GM23338 (cell line): ENCODE data around the gene PLA2G2E. TPM values are rescaled to one million over a fixed set of nuclear protein-coding genes. Genes with fewer than 3 reads are reported as not detected.

Experiments
- ATAC-seq: fragments of 200-7000 bp; cut with Tn5 transposase; 3 replicates; pipeline ENCODE4 v1.9.1; 2020
- DNase-seq: peaks from one replicate; pipeline ENCODE4 v3.0.0-alpha.2; 2015; ENCODE audit warnings: low spot score
- H2AFZ ChIP-seq: fragments of 200-600 bp; sonication (generic); 2 replicates; pipeline ENCODE4 v1.8.0; 2016; ENCODE audit warnings: antibody characterized with exemption, mild to moderate bottlenecking, moderate library complexity
- H3F3A ChIP-seq: fragments of 200-600 bp; sonication (generic); replicated peaks from 2 replicates; pipeline ENCODE4 v1.8.0; 2017; ENCODE audit warnings: antibody characterized with exemption, mixed run types, low read depth
- H3K27ac ChIP-seq: fragments of 200-600 bp; sonication (generic); 2 replicates; pipeline ENCODE4 v1.6.1; 2016; ENCODE audit warnings: low read depth
- H3K27me3 ChIP-seq: fragments of 200-600 bp; sonication (generic); 2 replicates; pipeline ENCODE4 v1.8.0; 2016; ENCODE audit warnings: mild to moderate bottlenecking, mixed run types, moderate library complexity; ENCODE audit not compliant: insufficient read depth
- H3K36me3 ChIP-seq: fragments of 200-600 bp; sonication (generic); 2 replicates; pipeline ENCODE4 v1.8.0; 2016; ENCODE audit warnings: mild to moderate bottlenecking; ENCODE audit not compliant: insufficient read depth
- H3K4me1 ChIP-seq: fragments of 200-600 bp; sonication (generic); 2 replicates; pipeline ENCODE4 v1.8.0; 2016; ENCODE audit warnings: mild to moderate bottlenecking, moderate library complexity; ENCODE audit not compliant: insufficient read depth
- H3K4me2 ChIP-seq: fragments of 200-600 bp; sonication (generic); 2 replicates; pipeline ENCODE4 v1.7.1; 2017; ENCODE audit warnings: mixed run types
- H3K4me3 ChIP-seq: fragments of 200-600 bp; sonication (generic); 2 replicates; pipeline ENCODE4 v1.6.1; 2016; ENCODE audit warnings: mixed run types
- H3K79me2 ChIP-seq: fragments of 200-600 bp; sonication (generic); replicated peaks from 2 replicates; pipeline ENCODE4 v1.8.0; 2017; ENCODE audit warnings: mild to moderate bottlenecking; ENCODE audit not compliant: insufficient read depth
- H3K9me2 ChIP-seq: fragments of 200-600 bp; sonication (generic); 2 replicates; pipeline ENCODE4 v1.8.0; 2017; ENCODE audit not compliant: insufficient read depth
- H4K20me1 ChIP-seq: fragments of 200-600 bp; sonication (generic); replicated peaks from 2 replicates; pipeline ENCODE4 v1.8.0; 2017; ENCODE audit warnings: mild to moderate bottlenecking; ENCODE audit not compliant: insufficient read depth
- H3K27ac Mint-ChIP-seq: 2 replicates; pipeline ENCODE4 v1.8.0; 2020; ENCODE audit warnings: inconsistent platforms, mild to moderate bottlenecking, moderate library complexity, mixed read lengths
- H3K27me3 Mint-ChIP-seq: 3 replicates; pipeline ENCODE4 v1.8.0; 2022; ENCODE audit warnings: low read depth, mild to moderate bottlenecking, moderate library complexity, mixed read lengths, inconsistent platforms; ENCODE audit not compliant: insufficient read depth, poor library complexity
- H3K36me3 Mint-ChIP-seq: 3 replicates; pipeline ENCODE4 v1.8.0; 2021; ENCODE audit warnings: low read depth, mild to moderate bottlenecking, inconsistent platforms, moderate library complexity, mixed read lengths
- H3K4me1 Mint-ChIP-seq: 3 replicates; pipeline ENCODE4 v1.8.0; 2020; ENCODE audit warnings: mild to moderate bottlenecking, inconsistent platforms, mixed read lengths
- H3K4me3 Mint-ChIP-seq: 3 replicates; pipeline ENCODE4 v1.8.0; 2021; ENCODE audit warnings: moderate library complexity, mild to moderate bottlenecking, inconsistent platforms, mixed read lengths
- H3K9me3 Mint-ChIP-seq: 3 replicates; pipeline ENCODE4 v1.8.0; 2020; ENCODE audit warnings: moderate library complexity, mild to moderate bottlenecking, inconsistent platforms, mixed read lengths
- CREB1 ChIP-seq: fragments of 250-450 bp; sonication (Bioruptor Pico); IDR thresholded peaks from 2 replicates; pipeline ENCODE4 v1.5.0; 2020; ENCODE audit warnings: low read depth, mild to moderate bottlenecking, moderate library complexity
- EZH2phosphoT487 ChIP-seq: fragments of 200-600 bp; sonication (generic); IDR thresholded peaks from one replicate; pipeline ENCODE4 v1.8.1; 2018; ENCODE audit warnings: antibody characterized with exemption; ENCODE audit not compliant: unreplicated experiment
- JUNB ChIP-seq: IDR thresholded peaks from one replicate; pipeline ENCODE4 v1.6.1; 2016; ENCODE audit warnings: antibody characterized with exemption; ENCODE audit not compliant: unreplicated experiment
- NANOG ChIP-seq: IDR thresholded peaks from 2 replicates; pipeline ENCODE4 v1.6.1; 2016; ENCODE audit warnings: antibody characterized with exemption, borderline replicate concordance
- POLR2AphosphoS5 ChIP-seq: IDR thresholded peaks from 2 replicates; pipeline ENCODE4 v1.6.1; 2016; ENCODE audit warnings: antibody characterized with exemption, low read depth
- ZNF114 ChIP-seq: fragments of 250-450 bp; sonication (Bioruptor Pico); IDR thresholded peaks from 2 replicates; pipeline ENCODE4 v1.5.0; 2020; ENCODE audit warnings: mild to moderate bottlenecking, moderate library complexity
- ZNF331 ChIP-seq: fragments of 250-450 bp; sonication (Bioruptor Pico); IDR thresholded peaks from 2 replicates; pipeline ENCODE4 v1.5.0; 2020; ENCODE audit warnings: low read depth, mild to moderate bottlenecking, moderate library complexity
- polyA plus RNA-seq: library from polyadenylated mRNA; unstranded; fragments of >200 nt; fragmentation: Nextera tagmentation; extraction: Ambion mirVana; gene quantifications from 2 replicates; pipeline ENCODE4 v1.2.1, GENCODE V29; 2016
- total RNA-seq: library from RNA; depleted of rRNA; stranded (reverse); fragments of >200 nt; shearing (Covaris generic); gene quantifications from 2 replicates; pipeline ENCODE4 v1.2.3, GENCODE V29; 2014
- TF ChIP-seq, protein P1 (sequence below): fragments of 250-450 bp; sonication (Bioruptor Pico); IDR thresholded peaks from 2 replicates; pipeline ENCODE4 v1.5.0; 2020; ENCODE audit warnings: mild to moderate bottlenecking, moderate library complexity
- TF ChIP-seq, protein P2 (sequence below), 2 experiments: fragments of 200-600 bp in 1 of 2; sonication (generic) in 1 of 2; conservative IDR thresholded peaks; 2 replicates each; pipeline versions ENCODE4 v1.5.1 to v1.6.1; 2016 to 2017; ENCODE audit warnings: antibody characterized with exemption in 2 of 2, low read depth in 2 of 2, mild to moderate bottlenecking in 2 of 2, moderate library complexity in 1 of 2
- TF ChIP-seq, protein P3 (sequence below): IDR thresholded peaks from 2 replicates; pipeline ENCODE4 v1.6.1; 2016; ENCODE audit warnings: antibody characterized with exemption
- TF ChIP-seq, protein P4 (sequence below): IDR thresholded peaks from one replicate; pipeline ENCODE4 v1.6.1; 2018; ENCODE audit warnings: antibody characterized with exemption; ENCODE audit not compliant: unreplicated experiment

Gene PLA2G2E
- total and polyA plus RNA-seq, 2 experiments from 2014 or later, result not detected

DNA sequence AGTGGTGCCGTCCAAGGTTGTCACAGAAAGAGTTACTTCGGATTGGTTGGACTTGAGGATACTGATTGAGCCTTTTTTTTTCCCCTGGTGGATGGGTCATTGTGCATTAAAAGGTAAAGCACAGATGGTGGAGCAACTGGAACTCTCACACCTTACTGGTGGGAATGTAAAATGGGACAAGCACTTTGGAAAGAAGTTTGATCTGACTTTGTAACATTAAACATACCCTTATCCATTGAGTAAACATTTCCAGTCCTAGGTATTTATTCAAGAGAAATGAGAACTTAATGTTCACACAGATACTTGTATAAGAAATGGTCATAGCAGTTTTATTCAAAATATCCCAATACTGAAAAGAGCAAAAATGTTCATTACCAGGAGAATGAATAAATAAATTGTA, 41.1 kb upstream of the PLA2G2E start:
- no peaks in the 10 kb centered on the region for H3F3A ChIP-seq
- no peak overlapping the region for H3K4me2 ChIP-seq
- H2AFZ ChIP-seq, result no peak overlapping the region
- H3K9me2 ChIP-seq, result no peaks in the 10 kb centered on the region
- H3K36me3 ChIP-seq, result no peaks in the 10 kb centered on the region
- Mint-ChIP-seq H3K36me3 (peaks cover 4% of the 10 kb centered on the region; the same call in 1 of the 3 replicates), H3K27ac (no peak overlapping the region), H3K4me1 (peaks cover 12% of the 10 kb centered on the region), H3K4me3 (no peak overlapping the region), H3K27me3 (peaks cover 5% of the 10 kb centered on the region), H3K9me3 (peaks cover 10% of the 10 kb centered on the region)
- TF ChIP-seq EZH2phosphoT487 (no peak), CREB1 (CRISPR knock-in tag) (no peak), ZNF114 (CRISPR knock-in tag) (no peak), POLR2AphosphoS5 (no peak), JUNB (no peak), ZNF331 (no peak), NANOG (no peak)
- TF ChIP-seq, protein P1, sequence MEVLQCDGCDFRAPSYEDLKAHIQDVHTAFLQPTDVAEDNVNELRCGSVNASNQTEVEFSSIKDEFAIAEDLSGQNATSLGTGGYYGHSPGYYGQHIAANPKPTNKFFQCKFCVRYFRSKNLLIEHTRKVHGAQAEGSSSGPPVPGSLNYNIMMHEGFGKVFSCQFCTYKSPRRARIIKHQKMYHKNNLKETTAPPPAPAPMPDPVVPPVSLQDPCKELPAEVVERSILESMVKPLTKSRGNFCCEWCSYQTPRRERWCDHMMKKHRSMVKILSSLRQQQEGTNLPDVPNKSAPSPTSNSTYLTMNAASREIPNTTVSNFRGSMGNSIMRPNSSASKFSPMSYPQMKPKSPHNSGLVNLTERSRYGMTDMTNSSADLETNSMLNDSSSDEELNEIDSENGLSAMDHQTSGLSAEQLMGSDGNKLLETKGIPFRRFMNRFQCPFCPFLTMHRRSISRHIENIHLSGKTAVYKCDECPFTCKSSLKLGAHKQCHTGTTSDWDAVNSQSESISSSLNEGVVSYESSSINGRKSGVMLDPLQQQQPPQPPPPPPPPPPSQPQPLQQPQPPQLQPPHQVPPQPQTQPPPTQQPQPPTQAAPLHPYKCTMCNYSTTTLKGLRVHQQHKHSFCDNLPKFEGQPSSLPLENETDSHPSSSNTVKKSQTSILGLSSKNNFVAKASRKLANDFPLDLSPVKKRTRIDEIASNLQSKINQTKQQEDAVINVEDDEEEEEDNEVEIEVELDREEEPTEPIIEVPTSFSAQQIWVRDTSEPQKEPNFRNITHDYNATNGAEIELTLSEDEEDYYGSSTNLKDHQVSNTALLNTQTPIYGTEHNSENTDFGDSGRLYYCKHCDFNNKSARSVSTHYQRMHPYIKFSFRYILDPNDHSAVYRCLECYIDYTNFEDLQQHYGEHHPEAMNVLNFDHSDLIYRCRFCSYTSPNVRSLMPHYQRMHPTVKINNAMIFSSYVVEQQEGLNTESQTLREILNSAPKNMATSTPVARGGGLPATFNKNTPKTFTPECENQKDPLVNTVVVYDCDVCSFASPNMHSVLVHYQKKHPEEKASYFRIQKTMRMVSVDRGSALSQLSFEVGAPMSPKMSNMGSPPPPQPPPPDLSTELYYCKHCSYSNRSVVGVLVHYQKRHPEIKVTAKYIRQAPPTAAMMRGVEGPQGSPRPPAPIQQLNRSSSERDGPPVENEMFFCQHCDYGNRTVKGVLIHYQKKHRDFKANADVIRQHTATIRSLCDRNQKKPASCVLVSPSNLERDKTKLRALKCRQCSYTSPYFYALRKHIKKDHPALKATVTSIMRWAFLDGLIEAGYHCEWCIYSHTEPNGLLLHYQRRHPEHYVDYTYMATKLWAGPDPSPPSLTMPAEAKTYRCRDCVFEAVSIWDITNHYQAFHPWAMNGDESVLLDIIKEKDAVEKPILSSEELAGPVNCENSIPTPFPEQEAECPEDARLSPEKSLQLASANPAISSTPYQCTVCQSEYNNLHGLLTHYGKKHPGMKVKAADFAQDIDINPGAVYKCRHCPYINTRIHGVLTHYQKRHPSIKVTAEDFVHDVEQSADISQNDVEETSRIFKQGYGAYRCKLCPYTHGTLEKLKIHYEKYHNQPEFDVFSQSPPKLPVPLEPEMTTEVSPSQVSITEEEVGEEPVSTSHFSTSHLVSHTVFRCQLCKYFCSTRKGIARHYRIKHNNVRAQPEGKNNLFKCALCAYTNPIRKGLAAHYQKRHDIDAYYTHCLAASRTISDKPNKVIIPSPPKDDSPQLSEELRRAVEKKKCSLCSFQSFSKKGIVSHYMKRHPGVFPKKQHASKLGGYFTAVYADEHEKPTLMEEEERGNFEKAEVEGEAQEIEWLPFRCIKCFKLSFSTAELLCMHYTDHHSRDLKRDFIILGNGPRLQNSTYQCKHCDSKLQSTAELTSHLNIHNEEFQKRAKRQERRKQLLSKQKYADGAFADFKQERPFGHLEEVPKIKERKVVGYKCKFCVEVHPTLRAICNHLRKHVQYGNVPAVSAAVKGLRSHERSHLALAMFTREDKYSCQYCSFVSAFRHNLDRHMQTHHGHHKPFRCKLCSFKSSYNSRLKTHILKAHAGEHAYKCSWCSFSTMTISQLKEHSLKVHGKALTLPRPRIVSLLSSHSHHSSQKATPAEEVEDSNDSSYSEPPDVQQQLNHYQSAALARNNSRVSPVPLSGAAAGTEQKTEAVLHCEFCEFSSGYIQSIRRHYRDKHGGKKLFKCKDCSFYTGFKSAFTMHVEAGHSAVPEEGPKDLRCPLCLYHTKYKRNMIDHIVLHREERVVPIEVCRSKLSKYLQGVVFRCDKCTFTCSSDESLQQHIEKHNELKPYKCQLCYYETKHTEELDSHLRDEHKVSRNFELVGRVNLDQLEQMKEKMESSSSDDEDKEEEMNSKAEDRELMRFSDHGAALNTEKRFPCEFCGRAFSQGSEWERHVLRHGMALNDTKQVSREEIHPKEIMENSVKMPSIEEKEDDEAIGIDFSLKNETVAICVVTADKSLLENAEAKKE, result no peak
- TF ChIP-seq, protein P2, sequence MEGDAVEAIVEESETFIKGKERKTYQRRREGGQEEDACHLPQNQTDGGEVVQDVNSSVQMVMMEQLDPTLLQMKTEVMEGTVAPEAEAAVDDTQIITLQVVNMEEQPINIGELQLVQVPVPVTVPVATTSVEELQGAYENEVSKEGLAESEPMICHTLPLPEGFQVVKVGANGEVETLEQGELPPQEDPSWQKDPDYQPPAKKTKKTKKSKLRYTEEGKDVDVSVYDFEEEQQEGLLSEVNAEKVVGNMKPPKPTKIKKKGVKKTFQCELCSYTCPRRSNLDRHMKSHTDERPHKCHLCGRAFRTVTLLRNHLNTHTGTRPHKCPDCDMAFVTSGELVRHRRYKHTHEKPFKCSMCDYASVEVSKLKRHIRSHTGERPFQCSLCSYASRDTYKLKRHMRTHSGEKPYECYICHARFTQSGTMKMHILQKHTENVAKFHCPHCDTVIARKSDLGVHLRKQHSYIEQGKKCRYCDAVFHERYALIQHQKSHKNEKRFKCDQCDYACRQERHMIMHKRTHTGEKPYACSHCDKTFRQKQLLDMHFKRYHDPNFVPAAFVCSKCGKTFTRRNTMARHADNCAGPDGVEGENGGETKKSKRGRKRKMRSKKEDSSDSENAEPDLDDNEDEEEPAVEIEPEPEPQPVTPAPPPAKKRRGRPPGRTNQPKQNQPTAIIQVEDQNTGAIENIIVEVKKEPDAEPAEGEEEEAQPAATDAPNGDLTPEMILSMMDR (conservative IDR thresholded peaks at IDR 0.05; ENCODE audit: low read depth in 2 of 2), result no peak
- TF ChIP-seq, protein P3, sequence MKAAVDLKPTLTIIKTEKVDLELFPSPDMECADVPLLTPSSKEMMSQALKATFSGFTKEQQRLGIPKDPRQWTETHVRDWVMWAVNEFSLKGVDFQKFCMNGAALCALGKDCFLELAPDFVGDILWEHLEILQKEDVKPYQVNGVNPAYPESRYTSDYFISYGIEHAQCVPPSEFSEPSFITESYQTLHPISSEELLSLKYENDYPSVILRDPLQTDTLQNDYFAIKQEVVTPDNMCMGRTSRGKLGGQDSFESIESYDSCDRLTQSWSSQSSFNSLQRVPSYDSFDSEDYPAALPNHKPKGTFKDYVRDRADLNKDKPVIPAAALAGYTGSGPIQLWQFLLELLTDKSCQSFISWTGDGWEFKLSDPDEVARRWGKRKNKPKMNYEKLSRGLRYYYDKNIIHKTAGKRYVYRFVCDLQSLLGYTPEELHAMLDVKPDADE, result no peak
- TF ChIP-seq, protein P4, sequence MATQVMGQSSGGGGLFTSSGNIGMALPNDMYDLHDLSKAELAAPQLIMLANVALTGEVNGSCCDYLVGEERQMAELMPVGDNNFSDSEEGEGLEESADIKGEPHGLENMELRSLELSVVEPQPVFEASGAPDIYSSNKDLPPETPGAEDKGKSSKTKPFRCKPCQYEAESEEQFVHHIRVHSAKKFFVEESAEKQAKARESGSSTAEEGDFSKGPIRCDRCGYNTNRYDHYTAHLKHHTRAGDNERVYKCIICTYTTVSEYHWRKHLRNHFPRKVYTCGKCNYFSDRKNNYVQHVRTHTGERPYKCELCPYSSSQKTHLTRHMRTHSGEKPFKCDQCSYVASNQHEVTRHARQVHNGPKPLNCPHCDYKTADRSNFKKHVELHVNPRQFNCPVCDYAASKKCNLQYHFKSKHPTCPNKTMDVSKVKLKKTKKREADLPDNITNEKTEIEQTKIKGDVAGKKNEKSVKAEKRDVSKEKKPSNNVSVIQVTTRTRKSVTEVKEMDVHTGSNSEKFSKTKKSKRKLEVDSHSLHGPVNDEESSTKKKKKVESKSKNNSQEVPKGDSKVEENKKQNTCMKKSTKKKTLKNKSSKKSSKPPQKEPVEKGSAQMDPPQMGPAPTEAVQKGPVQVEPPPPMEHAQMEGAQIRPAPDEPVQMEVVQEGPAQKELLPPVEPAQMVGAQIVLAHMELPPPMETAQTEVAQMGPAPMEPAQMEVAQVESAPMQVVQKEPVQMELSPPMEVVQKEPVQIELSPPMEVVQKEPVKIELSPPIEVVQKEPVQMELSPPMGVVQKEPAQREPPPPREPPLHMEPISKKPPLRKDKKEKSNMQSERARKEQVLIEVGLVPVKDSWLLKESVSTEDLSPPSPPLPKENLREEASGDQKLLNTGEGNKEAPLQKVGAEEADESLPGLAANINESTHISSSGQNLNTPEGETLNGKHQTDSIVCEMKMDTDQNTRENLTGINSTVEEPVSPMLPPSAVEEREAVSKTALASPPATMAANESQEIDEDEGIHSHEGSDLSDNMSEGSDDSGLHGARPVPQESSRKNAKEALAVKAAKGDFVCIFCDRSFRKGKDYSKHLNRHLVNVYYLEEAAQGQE, result no peak
- H3K4me1 ChIP-seq, result peaks cover 4% of the 10 kb centered on the region; the same call in 1 of the 2 replicates
- no peaks in the 10 kb centered on the region for H3K79me2 ChIP-seq
- no peak overlapping the region for H3K4me3 ChIP-seq
- H3K27me3 ChIP-seq, result no peaks in the 10 kb centered on the region
- H4K20me1 ChIP-seq, result no peaks in the 10 kb centered on the region
- DNase-seq (no peak), ATAC-seq (no peak)
- H3K27ac ChIP-seq, result no peak overlapping the region
